WTC11 (cell line): ENCODE data around the gene NTPCR. TPM values are rescaled to one million over a fixed set of nuclear protein-coding genes. Genes with fewer than 3 reads are reported as not detected.

ENCODE experiments used
- ATAC-seq: fragments of 200-7000 bp; cut with Tn5 transposase; 2 replicates; pipeline ENCODE4 v1.10.0; 2021; ENCODE audit warnings: mild to moderate bottlenecking, moderate library complexity
- CTCF ChIA-PET: fragments of 300-600 bp; sonication (Branson Sonifier 250); formaldehyde crosslinking; loops from one replicate; lab custom pipeline; 2021; ENCODE audit warnings: antibody characterized with exemption; lab: Charles Lee
- POLR2A ChIA-PET: fragments of 350-600 bp; sonication (Branson Sonifier 250); formaldehyde crosslinking; loops from one replicate; lab custom pipeline; 2021; ENCODE audit warnings: antibody characterized with exemption; lab: Charles Lee
- DNase-seq: peaks from one replicate; pipeline ENCODE4 v3.0.0; 2021; ENCODE audit warnings: low spot score
- H3K27ac Mint-ChIP-seq: 2 replicates; pipeline ENCODE4 v1.8.0; 2021; ENCODE audit warnings: mixed read lengths
- H3K27me3 Mint-ChIP-seq: 2 replicates; pipeline ENCODE4 v1.8.0; 2021; ENCODE audit warnings: low read depth, mild to moderate bottlenecking, moderate library complexity, mixed read lengths
- H3K36me3 Mint-ChIP-seq: 2 replicates; pipeline ENCODE4 v1.8.0; 2021; ENCODE audit warnings: mixed read lengths
- H3K4me1 Mint-ChIP-seq: 2 replicates; pipeline ENCODE4 v1.8.0; 2022; ENCODE audit warnings: mixed read lengths
- H3K4me3 Mint-ChIP-seq: 2 replicates; pipeline ENCODE4 v1.8.0; 2021; ENCODE audit warnings: mild to moderate bottlenecking, moderate library complexity, mixed read lengths
- H3K9me3 Mint-ChIP-seq: 2 replicates; pipeline ENCODE4 v1.8.0; 2021; ENCODE audit warnings: mixed read lengths
- ATF1 ChIP-seq: sonication (generic); formaldehyde crosslinking; IDR thresholded peaks from 2 replicates; pipeline ENCODE4 v1.8.1; 2023; ENCODE audit warnings: mild to moderate bottlenecking, moderate library complexity, missing genetic modification reagents
- CREB1 ChIP-seq: sonication (generic); formaldehyde crosslinking; IDR thresholded peaks from 2 replicates; pipeline ENCODE4 v1.8.0; 2023; ENCODE audit warnings: mild to moderate bottlenecking, missing genetic modification reagents
- NR1H2 ChIP-seq: sonication (generic); formaldehyde crosslinking; IDR thresholded peaks from 2 replicates; pipeline ENCODE4 v1.9.0; 2021; ENCODE audit warnings: mild to moderate bottlenecking, moderate library complexity, missing genetic modification reagents
- NR2C2 ChIP-seq: sonication (generic); formaldehyde crosslinking; IDR thresholded peaks from 2 replicates; pipeline ENCODE4 v1.8.0; 2022; ENCODE audit warnings: mild to moderate bottlenecking, missing genetic modification reagents
- OVOL2 ChIP-seq: fragments of 250-450 bp; sonication (Bioruptor Pico); IDR thresholded peaks from 2 replicates; pipeline ENCODE4 v1.9.0; 2021; ENCODE audit warnings: mild to moderate bottlenecking, borderline replicate concordance
- PRRX2 ChIP-seq: fragments of 250-450 bp; sonication (Bioruptor Pico); IDR thresholded peaks from 2 replicates; pipeline ENCODE4 v1.8.0; 2021; ENCODE audit warnings: mild to moderate bottlenecking
- SMAD3 ChIP-seq: sonication (generic); formaldehyde crosslinking; IDR thresholded peaks from 2 replicates; pipeline ENCODE4 v1.8.0; 2022; ENCODE audit warnings: missing genetic modification reagents, mild to moderate bottlenecking, borderline replicate concordance
- TP53 ChIP-seq: sonication (generic); formaldehyde crosslinking; IDR thresholded peaks from 2 replicates; pipeline ENCODE4 v1.8.1; 2023; ENCODE audit warnings: mild to moderate bottlenecking, missing genetic modification reagents
- ZNF121 ChIP-seq: sonication (generic); formaldehyde crosslinking; IDR thresholded peaks from 2 replicates; pipeline ENCODE4 v1.8.0; 2023; ENCODE audit warnings: missing genetic modification reagents
- ZNF219 ChIP-seq: sonication (generic); formaldehyde crosslinking; IDR thresholded peaks from 2 replicates; pipeline ENCODE4 v1.8.0; 2023; ENCODE audit warnings: missing genetic modification reagents, mild to moderate bottlenecking, borderline replicate concordance
- ZNF671 ChIP-seq: fragments of 250-450 bp; sonication (Bioruptor Pico); IDR thresholded peaks from 2 replicates; pipeline ENCODE4 v1.8.0; 2021; ENCODE audit warnings: mild to moderate bottlenecking
- total RNA-seq: library from RNA; stranded (reverse); gene quantifications from 3 replicates; pipeline ENCODE4 v1.2.3, GENCODE V29; 2021
- TF ChIP-seq, protein P1 (sequence below): sonication (generic); formaldehyde crosslinking; IDR thresholded peaks from 2 replicates; pipeline ENCODE4 v1.8.0; 2022; ENCODE audit warnings: mild to moderate bottlenecking, missing genetic modification reagents
- TF ChIP-seq, protein P2 (sequence below): sonication (generic); formaldehyde crosslinking; conservative IDR thresholded peaks from 2 replicates; pipeline ENCODE4 v1.8.1; 2022; ENCODE audit warnings: mild to moderate bottlenecking, missing genetic modification reagents
- TF ChIP-seq, protein P3 (sequence below): fragments of 250-450 bp; sonication (Bioruptor Pico); IDR thresholded peaks from 2 replicates; pipeline ENCODE4 v1.9.0; 2021; ENCODE audit warnings: mild to moderate bottlenecking
- TF ChIP-seq, protein P4 (sequence below): sonication (generic); formaldehyde crosslinking; IDR thresholded peaks from 2 replicates; pipeline ENCODE4 v1.8.1; 2023; ENCODE audit warnings: mild to moderate bottlenecking, missing genetic modification reagents, moderate library complexity
- TF ChIP-seq, protein P5 (sequence below): fragments of 250-450 bp; sonication (Bioruptor Pico); IDR thresholded peaks from 2 replicates; pipeline ENCODE4 v1.8.0; 2021; ENCODE audit warnings: mild to moderate bottlenecking
- TF ChIP-seq, protein P6 (sequence below): fragments of 250-450 bp; sonication (Bioruptor Pico); conservative IDR thresholded peaks from 2 replicates; pipeline ENCODE4 v1.9.0; 2021; ENCODE audit warnings: mild to moderate bottlenecking
- TF ChIP-seq, protein P7 (sequence below): sonication (generic); formaldehyde crosslinking; IDR thresholded peaks from 2 replicates; pipeline ENCODE4 v1.8.1; 2023; ENCODE audit warnings: mild to moderate bottlenecking, moderate library complexity, missing genetic modification reagents

The NTPCR gene
- total RNA-seq, 1 experiment from 2014 or later: 102 TPM

DNA sequence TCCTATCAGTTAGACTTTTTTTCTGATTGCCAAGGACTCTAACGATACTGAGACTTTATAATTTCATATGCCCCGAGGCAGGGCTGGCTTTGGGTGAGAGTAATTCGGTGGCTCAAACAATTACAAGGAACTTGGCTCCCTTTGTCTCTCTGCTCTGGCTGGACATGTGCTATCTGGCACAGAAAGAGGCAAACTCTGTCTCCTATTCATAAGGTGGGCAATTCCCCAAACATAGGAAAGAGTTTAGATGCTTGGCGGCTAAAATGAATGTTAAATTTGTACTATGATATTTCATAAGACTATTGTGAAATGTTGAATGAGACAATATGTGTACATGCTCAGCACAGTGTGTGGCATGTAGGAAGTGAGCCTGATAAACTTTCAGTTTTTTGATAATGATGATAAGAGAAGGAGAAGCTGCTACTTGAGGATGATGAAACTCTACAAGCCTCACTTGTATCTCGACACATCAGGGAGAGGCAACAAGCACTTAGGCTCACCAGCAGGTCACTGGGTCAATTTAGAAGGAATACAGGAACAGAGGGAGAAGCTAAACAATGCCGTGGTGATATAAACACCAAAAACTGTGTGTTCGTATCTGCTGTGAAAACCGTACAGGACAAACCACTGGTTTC, 12.6 kb upstream of the NTPCR start (continued):
- TF ChIP-seq, protein P1, sequence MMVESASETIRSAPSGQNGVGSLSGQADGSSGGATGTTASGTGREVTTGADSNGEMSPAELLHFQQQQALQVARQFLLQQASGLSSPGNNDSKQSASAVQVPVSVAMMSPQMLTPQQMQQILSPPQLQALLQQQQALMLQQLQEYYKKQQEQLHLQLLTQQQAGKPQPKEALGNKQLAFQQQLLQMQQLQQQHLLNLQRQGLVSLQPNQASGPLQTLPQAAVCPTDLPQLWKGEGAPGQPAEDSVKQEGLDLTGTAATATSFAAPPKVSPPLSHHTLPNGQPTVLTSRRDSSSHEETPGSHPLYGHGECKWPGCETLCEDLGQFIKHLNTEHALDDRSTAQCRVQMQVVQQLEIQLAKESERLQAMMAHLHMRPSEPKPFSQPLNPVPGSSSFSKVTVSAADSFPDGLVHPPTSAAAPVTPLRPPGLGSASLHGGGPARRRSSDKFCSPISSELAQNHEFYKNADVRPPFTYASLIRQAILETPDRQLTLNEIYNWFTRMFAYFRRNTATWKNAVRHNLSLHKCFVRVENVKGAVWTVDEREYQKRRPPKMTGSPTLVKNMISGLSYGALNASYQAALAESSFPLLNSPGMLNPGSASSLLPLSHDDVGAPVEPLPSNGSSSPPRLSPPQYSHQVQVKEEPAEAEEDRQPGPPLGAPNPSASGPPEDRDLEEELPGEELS: no peak
- TF ChIP-seq, protein P2, sequence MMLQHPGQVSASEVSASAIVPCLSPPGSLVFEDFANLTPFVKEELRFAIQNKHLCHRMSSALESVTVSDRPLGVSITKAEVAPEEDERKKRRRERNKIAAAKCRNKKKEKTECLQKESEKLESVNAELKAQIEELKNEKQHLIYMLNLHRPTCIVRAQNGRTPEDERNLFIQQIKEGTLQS (CRISPR knock-in tag): no peak
- TF ChIP-seq NR1H2 (CRISPR knock-in tag) (no peak), ZNF219 (CRISPR knock-in tag) (no peak), NR2C2 (CRISPR knock-in tag) (no peak), ZNF671 (CRISPR knock-in tag) (no peak)
- TF ChIP-seq, protein P3, sequence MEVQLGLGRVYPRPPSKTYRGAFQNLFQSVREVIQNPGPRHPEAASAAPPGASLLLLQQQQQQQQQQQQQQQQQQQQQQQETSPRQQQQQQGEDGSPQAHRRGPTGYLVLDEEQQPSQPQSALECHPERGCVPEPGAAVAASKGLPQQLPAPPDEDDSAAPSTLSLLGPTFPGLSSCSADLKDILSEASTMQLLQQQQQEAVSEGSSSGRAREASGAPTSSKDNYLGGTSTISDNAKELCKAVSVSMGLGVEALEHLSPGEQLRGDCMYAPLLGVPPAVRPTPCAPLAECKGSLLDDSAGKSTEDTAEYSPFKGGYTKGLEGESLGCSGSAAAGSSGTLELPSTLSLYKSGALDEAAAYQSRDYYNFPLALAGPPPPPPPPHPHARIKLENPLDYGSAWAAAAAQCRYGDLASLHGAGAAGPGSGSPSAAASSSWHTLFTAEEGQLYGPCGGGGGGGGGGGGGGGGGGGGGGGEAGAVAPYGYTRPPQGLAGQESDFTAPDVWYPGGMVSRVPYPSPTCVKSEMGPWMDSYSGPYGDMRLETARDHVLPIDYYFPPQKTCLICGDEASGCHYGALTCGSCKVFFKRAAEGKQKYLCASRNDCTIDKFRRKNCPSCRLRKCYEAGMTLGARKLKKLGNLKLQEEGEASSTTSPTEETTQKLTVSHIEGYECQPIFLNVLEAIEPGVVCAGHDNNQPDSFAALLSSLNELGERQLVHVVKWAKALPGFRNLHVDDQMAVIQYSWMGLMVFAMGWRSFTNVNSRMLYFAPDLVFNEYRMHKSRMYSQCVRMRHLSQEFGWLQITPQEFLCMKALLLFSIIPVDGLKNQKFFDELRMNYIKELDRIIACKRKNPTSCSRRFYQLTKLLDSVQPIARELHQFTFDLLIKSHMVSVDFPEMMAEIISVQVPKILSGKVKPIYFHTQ (CRISPR knock-in tag): no peak

DNA sequence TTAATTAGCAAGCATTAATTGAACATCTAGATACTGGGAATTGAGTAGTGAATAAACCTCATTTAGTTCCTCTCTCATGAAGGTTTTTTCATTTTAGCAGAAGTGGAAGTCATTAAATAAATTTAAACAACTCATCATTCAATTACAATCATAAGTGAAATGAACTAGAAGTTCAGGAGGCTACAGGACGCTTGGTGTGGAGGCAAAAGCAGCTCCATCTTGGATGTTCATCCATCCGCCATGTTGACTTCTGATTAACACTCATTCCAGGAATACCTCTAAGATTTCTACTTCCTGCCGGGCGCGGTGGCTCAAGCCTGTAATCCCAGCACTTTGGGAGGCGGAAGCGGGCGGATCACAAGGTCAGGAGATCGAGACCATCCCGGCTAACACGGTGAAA, 11.5 kb upstream of the NTPCR start:
- TF ChIP-seq, protein P4, sequence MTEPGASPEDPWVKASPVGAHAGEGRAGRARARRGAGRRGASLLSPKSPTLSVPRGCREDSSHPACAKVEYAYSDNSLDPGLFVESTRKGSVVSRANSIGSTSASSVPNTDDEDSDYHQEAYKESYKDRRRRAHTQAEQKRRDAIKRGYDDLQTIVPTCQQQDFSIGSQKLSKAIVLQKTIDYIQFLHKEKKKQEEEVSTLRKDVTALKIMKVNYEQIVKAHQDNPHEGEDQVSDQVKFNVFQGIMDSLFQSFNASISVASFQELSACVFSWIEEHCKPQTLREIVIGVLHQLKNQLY (CRISPR knock-in tag): no peak
- TF ChIP-seq ATF1 (CRISPR knock-in tag) (no peak), ZNF121 (no peak), PRRX2 (CRISPR knock-in tag) (no peak), TP53 (CRISPR knock-in tag) (no peak), CREB1 (CRISPR knock-in tag) (no peak), OVOL2 (no peak), SMAD3 (CRISPR knock-in tag) (no peak)
- TF ChIP-seq, protein P5, sequence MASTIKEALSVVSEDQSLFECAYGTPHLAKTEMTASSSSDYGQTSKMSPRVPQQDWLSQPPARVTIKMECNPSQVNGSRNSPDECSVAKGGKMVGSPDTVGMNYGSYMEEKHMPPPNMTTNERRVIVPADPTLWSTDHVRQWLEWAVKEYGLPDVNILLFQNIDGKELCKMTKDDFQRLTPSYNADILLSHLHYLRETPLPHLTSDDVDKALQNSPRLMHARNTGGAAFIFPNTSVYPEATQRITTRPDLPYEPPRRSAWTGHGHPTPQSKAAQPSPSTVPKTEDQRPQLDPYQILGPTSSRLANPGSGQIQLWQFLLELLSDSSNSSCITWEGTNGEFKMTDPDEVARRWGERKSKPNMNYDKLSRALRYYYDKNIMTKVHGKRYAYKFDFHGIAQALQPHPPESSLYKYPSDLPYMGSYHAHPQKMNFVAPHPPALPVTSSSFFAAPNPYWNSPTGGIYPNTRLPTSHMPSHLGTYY (CRISPR knock-in tag): no peak
- TF ChIP-seq, protein P6, sequence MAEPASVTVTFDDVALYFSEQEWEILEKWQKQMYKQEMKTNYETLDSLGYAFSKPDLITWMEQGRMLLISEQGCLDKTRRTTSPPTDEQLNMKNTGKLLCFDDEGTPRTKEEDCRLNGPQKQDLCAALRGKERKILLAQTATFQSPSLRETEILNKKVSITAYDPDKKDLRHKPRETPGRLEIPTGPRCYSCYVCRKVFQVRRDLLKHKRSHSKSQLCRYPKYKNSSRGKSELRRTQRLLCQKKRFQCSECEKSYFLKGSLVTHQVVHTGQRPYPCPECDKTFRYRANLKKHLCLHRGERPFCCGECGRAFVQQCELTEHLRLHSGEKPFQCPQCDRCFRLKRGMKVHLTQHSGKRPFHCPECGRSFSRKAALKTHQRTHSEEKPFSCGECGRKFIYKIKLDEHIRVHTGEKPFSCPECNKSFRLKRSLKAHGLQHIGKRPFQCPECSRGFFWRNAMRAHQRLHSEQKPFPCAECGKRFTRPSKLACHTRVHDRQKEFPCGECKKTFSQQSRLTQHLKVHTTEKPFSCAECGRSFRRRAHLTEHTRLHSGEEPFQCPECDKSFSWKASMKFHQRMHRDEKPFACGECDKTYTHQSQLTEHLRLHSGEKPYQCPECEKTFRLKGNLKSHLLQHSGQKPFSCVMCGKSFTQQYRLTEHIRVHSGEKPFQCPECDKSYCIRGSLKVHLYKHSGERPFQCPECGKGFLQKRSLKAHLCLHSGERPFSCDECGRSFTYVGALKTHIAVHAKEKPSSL (CRISPR knock-in tag): no peak
- TF ChIP-seq, protein P7, sequence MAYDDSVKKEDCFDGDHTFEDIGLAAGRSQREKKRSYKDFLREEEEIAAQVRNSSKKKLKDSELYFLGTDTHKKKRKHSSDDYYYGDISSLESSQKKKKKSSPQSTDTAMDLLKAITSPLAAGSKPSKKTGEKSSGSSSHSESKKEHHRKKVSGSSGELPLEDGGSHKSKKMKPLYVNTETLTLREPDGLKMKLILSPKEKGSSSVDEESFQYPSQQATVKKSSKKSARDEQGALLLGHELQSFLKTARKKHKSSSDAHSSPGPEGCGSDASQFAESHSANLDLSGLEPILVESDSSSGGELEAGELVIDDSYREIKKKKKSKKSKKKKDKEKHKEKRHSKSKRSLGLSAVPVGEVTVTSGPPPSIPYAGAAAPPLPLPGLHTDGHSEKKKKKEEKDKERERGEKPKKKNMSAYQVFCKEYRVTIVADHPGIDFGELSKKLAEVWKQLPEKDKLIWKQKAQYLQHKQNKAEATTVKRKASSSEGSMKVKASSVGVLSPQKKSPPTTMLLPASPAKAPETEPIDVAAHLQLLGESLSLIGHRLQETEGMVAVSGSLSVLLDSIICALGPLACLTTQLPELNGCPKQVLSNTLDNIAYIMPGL (CRISPR knock-in tag): no peak
- TF ChIP-seq, all 79 proteins: peak for 0
- 0 out of 2 replicates have a peak, but pooled peaks cover 4% of the 10 kb centered on the region for H3K4me1 Mint-ChIP-seq
- H3K4me3 Mint-ChIP-seq: no peak overlapping the region
- H3K36me3 Mint-ChIP-seq: no peaks in the 10 kb centered on the region
- no peak overlapping the region for H3K27ac Mint-ChIP-seq
- DNase-seq: no peak
- ATAC-seq: no peak
- ChIA-PET CTCF (no interaction called here), POLR2A (no interaction called here)
- peaks cover 4% of the 10 kb centered on the region; the same call in 1 of the 2 replicates for H3K9me3 Mint-ChIP-seq
- H3K27me3 Mint-ChIP-seq: no peaks in the 10 kb centered on the region
